Neural cell (in vitro differentiated cells): Measurements from ENCODE around the gene TRIP6. TPM values are rescaled to one million over a fixed set of nuclear protein-coding genes. Genes with fewer than 3 reads are reported as not detected.

Source experiments
- H2AFZ ChIP-seq: fragments of 200-600, 300-800 bp; sonication (generic), shearing (Covaris generic); 2 replicates; pipeline ENCODE4 v1.6.0; 2014; ENCODE audit warnings: low read depth, mild to moderate bottlenecking, antibody characterized with exemption, low read length, moderate library complexity
- H3F3A ChIP-seq: fragments of 200-600 bp; shearing (Covaris generic); 2 replicates; pipeline ENCODE4 v1.6.1; 2016; ENCODE audit warnings: mild to moderate bottlenecking, moderate library complexity, mixed read lengths, antibody characterized with exemption, low read length; ENCODE audit not compliant: insufficient read depth, poor library complexity, severe bottlenecking
- H3K27ac ChIP-seq: fragments of 200-600, 300-800 bp; sonication (generic), shearing (Covaris generic); 2 replicates; pipeline ENCODE4 v1.5.1; 2014; ENCODE audit warnings: mild to moderate bottlenecking, low read length, moderate library complexity
- H3K27me3 ChIP-seq: fragments of 300-800, 200-600 bp; sonication (generic), shearing (Covaris generic); 2 replicates; pipeline ENCODE4 v1.6.0; 2014; ENCODE audit warnings: mild to moderate bottlenecking, low read depth, low read length, moderate library complexity; ENCODE audit not compliant: insufficient read depth
- H3K36me3 ChIP-seq: fragments of 300-800, 200-600 bp; sonication (generic), shearing (Covaris generic); 2 replicates; pipeline ENCODE4 v1.5.1; 2014; ENCODE audit warnings: mild to moderate bottlenecking, antibody characterized with exemption, low read length, moderate library complexity; ENCODE audit not compliant: insufficient read depth
- H3K4me2 ChIP-seq: fragments of 300-800, 200-600 bp; sonication (generic), shearing (Covaris generic); 2 replicates; pipeline ENCODE4 v1.6.0; 2014; ENCODE audit warnings: mild to moderate bottlenecking, low read length
- H3K4me3 ChIP-seq: fragments of 300-800, 200-600 bp; sonication (generic), shearing (Covaris generic); 2 replicates; pipeline ENCODE4 v1.5.1; 2014; ENCODE audit warnings: mild to moderate bottlenecking, low read length, moderate library complexity
- H3K79me2 ChIP-seq: fragments of 200-600 bp; shearing (Covaris generic); replicated peaks from 2 replicates; pipeline ENCODE4 v1.6.0; 2014; ENCODE audit warnings: mild to moderate bottlenecking, low read length, moderate library complexity; ENCODE audit not compliant: insufficient read depth
- H3K9ac ChIP-seq: fragments of 300-800, 200-600 bp; sonication (generic), shearing (Covaris generic); 2 replicates; pipeline ENCODE4 v1.6.1; 2016; ENCODE audit warnings: mild to moderate bottlenecking, low read length, mixed read lengths
- H3K9me2 ChIP-seq: fragments of 200-600 bp; shearing (Covaris generic); 2 replicates; pipeline ENCODE4 v1.6.1; 2016; ENCODE audit warnings: mild to moderate bottlenecking, low read length, mixed read lengths; ENCODE audit not compliant: insufficient read depth
- H3K9me3 ChIP-seq: fragments of 200-600, 300-800 bp; sonication (generic), shearing (Covaris generic); 2 replicates; pipeline ENCODE4 v1.6.1; 2016; ENCODE audit warnings: mild to moderate bottlenecking, mixed run types, low read length, moderate library complexity, mixed read lengths
- H4K20me1 ChIP-seq: fragments of 200-600 bp; shearing (Covaris generic); 2 replicates; pipeline ENCODE4 v1.6.1; 2016; ENCODE audit warnings: mild to moderate bottlenecking, mixed run types; ENCODE audit not compliant: insufficient read depth
- EP300 ChIP-seq: fragments of 450-650 bp; conservative IDR thresholded peaks from 2 replicates; pipeline ENCODE4 v1.6.1; 2014; ENCODE audit warnings: antibody characterized with exemption, mild to moderate bottlenecking, moderate library complexity; ENCODE audit not compliant: poor library complexity, severe bottlenecking
- EZH2 ChIP-seq: fragments of 200-600, 300-800 bp; shearing (Covaris generic), sonication (generic); IDR thresholded peaks from 2 replicates; pipeline ENCODE4 v1.6.1; 2014; ENCODE audit warnings: antibody characterized with exemption, low read length, borderline replicate concordance, mild to moderate bottlenecking; ENCODE audit not compliant: insufficient read depth, poor library complexity, severe bottlenecking
- MXI1 ChIP-seq: fragments of 450-650 bp; conservative IDR thresholded peaks from 2 replicates; pipeline ENCODE4 v1.6.1; 2014; ENCODE audit warnings: antibody characterized with exemption, mild to moderate bottlenecking; ENCODE audit not compliant: poor library complexity, severe bottlenecking
- POLR2AphosphoS5 ChIP-seq: IDR thresholded peaks from 2 replicates; pipeline ENCODE4 v1.6.1; 2012
- RAD21 ChIP-seq: fragments of 450-650 bp; conservative IDR thresholded peaks from 2 replicates; pipeline ENCODE4 v1.6.1; 2014; ENCODE audit warnings: antibody characterized with exemption, mild to moderate bottlenecking, moderate library complexity
- SMC3 ChIP-seq: fragments of 450-650 bp; conservative IDR thresholded peaks from 2 replicates; pipeline ENCODE4 v1.6.1; 2014; ENCODE audit warnings: antibody characterized with exemption, mild to moderate bottlenecking, moderate library complexity; ENCODE audit not compliant: poor library complexity
- TAF1 ChIP-seq: IDR thresholded peaks from 2 replicates; pipeline ENCODE4 v1.6.1; 2012; ENCODE audit warnings: low read depth
- polyA plus RNA-seq: library from polyadenylated mRNA; depleted of rRNA; stranded (reverse); fragments of >200 nt; gene quantifications from 2 replicates; pipeline ENCODE4 v1.2.3, GENCODE V29; 2014
- TF ChIP-seq, protein P1 (sequence below): fragments of 450-650 bp; IDR thresholded peaks from 2 replicates; pipeline ENCODE4 v1.5.1; 2014; ENCODE audit warnings: antibody characterized with exemption, mild to moderate bottlenecking, moderate library complexity; ENCODE audit not compliant: poor library complexity, severe bottlenecking
- TF ChIP-seq, protein P2 (sequence below): IDR thresholded peaks from 2 replicates; pipeline ENCODE4 v1.6.1; 2012; ENCODE audit warnings: borderline replicate concordance

TRIP6 gene
- polyA plus RNA-seq, 1 donor from 2014 or later = 2.1 TPM

DNA sequence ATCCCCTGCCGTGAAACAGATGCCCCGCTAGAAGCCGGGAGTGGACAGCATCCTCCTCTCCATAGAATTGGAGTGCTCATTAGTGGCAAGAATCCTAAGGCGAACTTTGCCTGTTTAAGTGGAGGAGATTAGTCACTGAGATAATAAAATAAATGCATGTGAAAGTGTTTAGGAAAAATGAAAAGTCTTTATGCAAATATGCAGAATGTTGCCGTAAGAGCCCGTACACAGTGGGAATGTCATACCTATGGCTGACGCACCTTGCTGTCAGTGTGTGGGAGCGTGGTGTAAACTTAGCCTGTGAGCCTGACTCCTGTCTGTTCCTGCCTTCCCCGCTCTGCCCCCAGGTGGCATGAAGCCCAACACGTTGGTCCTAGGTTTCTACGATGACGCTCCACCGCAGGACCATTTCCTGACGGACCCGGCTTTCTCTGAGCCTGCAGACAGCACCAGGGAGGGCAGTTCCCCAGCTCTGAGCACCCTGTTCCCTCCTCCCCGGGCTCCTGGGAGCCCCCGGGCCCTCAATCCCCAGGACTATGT, 1.7 kb upstream of the TRIP6 start:
- Histone ChIP-seq H3K9me3 (no peaks in the 10 kb centered on the region), H4K20me1 (no peaks in the 10 kb centered on the region), H3K9ac (no peak overlapping the region), H3K9me2 (no peaks in the 10 kb centered on the region), H2AFZ (no peak overlapping the region), H3F3A (no peaks in the 10 kb centered on the region), H3K79me2 (no peaks in the 10 kb centered on the region), H3K27me3 (no peaks in the 10 kb centered on the region), H3K4me2 (no peak overlapping the region), H3K36me3 (no peaks in the 10 kb centered on the region), H3K4me3 (no peak overlapping the region), H3K27ac (no peak overlapping the region)
- TF ChIP-seq, protein P1, sequence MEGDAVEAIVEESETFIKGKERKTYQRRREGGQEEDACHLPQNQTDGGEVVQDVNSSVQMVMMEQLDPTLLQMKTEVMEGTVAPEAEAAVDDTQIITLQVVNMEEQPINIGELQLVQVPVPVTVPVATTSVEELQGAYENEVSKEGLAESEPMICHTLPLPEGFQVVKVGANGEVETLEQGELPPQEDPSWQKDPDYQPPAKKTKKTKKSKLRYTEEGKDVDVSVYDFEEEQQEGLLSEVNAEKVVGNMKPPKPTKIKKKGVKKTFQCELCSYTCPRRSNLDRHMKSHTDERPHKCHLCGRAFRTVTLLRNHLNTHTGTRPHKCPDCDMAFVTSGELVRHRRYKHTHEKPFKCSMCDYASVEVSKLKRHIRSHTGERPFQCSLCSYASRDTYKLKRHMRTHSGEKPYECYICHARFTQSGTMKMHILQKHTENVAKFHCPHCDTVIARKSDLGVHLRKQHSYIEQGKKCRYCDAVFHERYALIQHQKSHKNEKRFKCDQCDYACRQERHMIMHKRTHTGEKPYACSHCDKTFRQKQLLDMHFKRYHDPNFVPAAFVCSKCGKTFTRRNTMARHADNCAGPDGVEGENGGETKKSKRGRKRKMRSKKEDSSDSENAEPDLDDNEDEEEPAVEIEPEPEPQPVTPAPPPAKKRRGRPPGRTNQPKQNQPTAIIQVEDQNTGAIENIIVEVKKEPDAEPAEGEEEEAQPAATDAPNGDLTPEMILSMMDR = no peak
- TF ChIP-seq POLR2AphosphoS5 (no peak), EP300 (no peak), SMC3 (no peak), RAD21 (no peak), MXI1 (no peak), TAF1 (no peak), EZH2 (no peak)
- TF ChIP-seq, protein P2, sequence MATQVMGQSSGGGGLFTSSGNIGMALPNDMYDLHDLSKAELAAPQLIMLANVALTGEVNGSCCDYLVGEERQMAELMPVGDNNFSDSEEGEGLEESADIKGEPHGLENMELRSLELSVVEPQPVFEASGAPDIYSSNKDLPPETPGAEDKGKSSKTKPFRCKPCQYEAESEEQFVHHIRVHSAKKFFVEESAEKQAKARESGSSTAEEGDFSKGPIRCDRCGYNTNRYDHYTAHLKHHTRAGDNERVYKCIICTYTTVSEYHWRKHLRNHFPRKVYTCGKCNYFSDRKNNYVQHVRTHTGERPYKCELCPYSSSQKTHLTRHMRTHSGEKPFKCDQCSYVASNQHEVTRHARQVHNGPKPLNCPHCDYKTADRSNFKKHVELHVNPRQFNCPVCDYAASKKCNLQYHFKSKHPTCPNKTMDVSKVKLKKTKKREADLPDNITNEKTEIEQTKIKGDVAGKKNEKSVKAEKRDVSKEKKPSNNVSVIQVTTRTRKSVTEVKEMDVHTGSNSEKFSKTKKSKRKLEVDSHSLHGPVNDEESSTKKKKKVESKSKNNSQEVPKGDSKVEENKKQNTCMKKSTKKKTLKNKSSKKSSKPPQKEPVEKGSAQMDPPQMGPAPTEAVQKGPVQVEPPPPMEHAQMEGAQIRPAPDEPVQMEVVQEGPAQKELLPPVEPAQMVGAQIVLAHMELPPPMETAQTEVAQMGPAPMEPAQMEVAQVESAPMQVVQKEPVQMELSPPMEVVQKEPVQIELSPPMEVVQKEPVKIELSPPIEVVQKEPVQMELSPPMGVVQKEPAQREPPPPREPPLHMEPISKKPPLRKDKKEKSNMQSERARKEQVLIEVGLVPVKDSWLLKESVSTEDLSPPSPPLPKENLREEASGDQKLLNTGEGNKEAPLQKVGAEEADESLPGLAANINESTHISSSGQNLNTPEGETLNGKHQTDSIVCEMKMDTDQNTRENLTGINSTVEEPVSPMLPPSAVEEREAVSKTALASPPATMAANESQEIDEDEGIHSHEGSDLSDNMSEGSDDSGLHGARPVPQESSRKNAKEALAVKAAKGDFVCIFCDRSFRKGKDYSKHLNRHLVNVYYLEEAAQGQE = no peak

DNA sequence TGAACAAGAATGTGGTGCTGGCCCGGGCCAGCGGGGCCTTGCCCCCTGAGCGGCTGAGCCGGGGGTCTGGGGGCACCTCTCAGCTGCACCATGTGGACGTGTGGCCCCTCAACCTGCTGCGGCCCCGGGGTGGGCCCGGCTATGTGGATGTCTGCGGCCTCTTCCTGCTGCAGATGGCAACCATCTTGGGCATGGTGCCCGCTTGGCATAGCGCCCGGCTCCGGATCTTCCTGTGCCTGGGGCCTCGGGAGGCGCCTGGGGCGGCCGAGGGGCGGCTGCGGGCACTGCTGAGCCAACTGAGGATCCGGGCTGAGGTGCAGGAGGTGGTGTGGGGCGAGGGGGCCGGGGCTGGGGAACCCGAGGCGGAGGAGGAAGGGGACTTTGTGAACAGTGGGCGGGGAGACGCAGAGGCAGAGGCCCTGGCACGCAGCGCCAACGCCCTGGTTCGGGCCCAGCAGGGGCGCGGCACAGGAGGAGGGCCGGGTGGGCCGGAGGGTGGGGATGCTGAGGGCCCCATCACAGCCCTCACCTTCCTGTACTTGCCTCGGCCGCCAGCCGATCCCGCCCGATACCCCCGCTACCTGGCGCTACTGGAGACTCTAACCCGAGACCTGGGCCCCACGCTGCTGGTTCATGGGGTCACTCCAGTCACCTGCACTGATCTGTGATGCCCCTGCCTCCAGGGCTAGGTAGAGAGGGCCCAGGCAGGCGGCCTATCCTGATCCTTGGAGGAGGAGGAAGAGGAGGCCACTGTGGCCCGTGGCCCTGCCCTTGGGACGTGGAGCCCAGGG, 1.1 kb upstream of the TRIP6 start:
- Histone ChIP-seq H3K4me3 (no peak overlapping the region), H3K79me2 (no peaks in the 10 kb centered on the region), H4K20me1 (no peaks in the 10 kb centered on the region), H3K9me3 (no peaks in the 10 kb centered on the region), H3K27me3 (no peaks in the 10 kb centered on the region), H2AFZ (no peak overlapping the region), H3K27ac (no peak overlapping the region), H3F3A (no peaks in the 10 kb centered on the region), H3K36me3 (no peaks in the 10 kb centered on the region), H3K9me2 (no peaks in the 10 kb centered on the region), H3K4me2 (no peak overlapping the region), H3K9ac (no peak overlapping the region)
- TF ChIP-seq, protein P1 = no peak
- TF ChIP-seq RAD21 = no peak
- no peak for TF ChIP-seq TAF1
- no peak for TF ChIP-seq POLR2AphosphoS5
- no peak for TF ChIP-seq SMC3
- TF ChIP-seq EZH2 = no peak
- TF ChIP-seq, protein P2 = no peak
- TF ChIP-seq EP300 = no peak
- TF ChIP-seq MXI1 = no peak
